Measurements from ENCODE around the gene SLC49A4.

SLC49A4 gene

GRCh38 chr3:122767540-122768372, 27.1 kb upstream of the SLC49A4 start:
- TF ChIP-seq CTCF (IDR thresholded peaks at IDR 0.05; ENCODE audit: insufficient read depth, low read length, poor library complexity, severe bottlenecking) (no peak), EZH2phosphoT487 (conservative IDR thresholded peaks at IDR 0.05; ENCODE audit: low read length) (no peak)
- H3K9me2 ChIP-seq (replicated peaks; ENCODE audit: insufficient read depth, low read length): no peaks in the 10 kb centered on the region
- no peak overlapping the region for H3K27ac ChIP-seq (ENCODE audit: low read depth, low read length)
- H3K4me3 ChIP-seq (ENCODE audit: insufficient read depth, low read length, poor library complexity, severe bottlenecking): no peak overlapping the region
- H4K20me1 ChIP-seq (ENCODE audit: low read depth, low read length): no peaks in the 10 kb centered on the region
- H3F3A ChIP-seq (ENCODE audit: insufficient read depth): no peaks in the 10 kb centered on the region
- no peak overlapping the region for H2AFZ ChIP-seq (ENCODE audit: low read depth, low read length, severe bottlenecking)
- H3K36me3 ChIP-seq (ENCODE audit: low read length): no peaks in the 10 kb centered on the region
- H3K27me3 ChIP-seq (ENCODE audit: low read length): no peaks in the 10 kb centered on the region
- H3K9ac ChIP-seq (ENCODE audit: low read length): no peak overlapping the region
- no peak overlapping the region for H3K4me2 ChIP-seq (ENCODE audit: low read depth, low read length, poor library complexity, severe bottlenecking)
- no peaks in the 10 kb centered on the region for H3K9me3 ChIP-seq (ENCODE audit: insufficient read depth, low read length)
- no peaks in the 10 kb centered on the region for H3K79me2 ChIP-seq (ENCODE audit: insufficient read depth, low read length)

- no peaks in the 10 kb centered on the region for H3K9me3 ChIP-seq (ENCODE audit: insufficient read depth, low read length)
- TF ChIP-seq EZH2phosphoT487 (conservative IDR thresholded peaks at IDR 0.05; ENCODE audit: low read length): no peak
- no peaks in the 10 kb centered on the region for H3K9me2 ChIP-seq (replicated peaks; ENCODE audit: insufficient read depth, low read length)
- no peaks in the 10 kb centered on the region for H3K36me3 ChIP-seq (ENCODE audit: low read length)
- H2AFZ ChIP-seq (ENCODE audit: low read depth, low read length, severe bottlenecking): no peak overlapping the region
- H4K20me1 ChIP-seq (ENCODE audit: low read depth, low read length): no peaks in the 10 kb centered on the region
- H3F3A ChIP-seq (ENCODE audit: insufficient read depth): no peaks in the 10 kb centered on the region
- H3K79me2 ChIP-seq (ENCODE audit: insufficient read depth, low read length): no peaks in the 10 kb centered on the region
- H3K4me2 ChIP-seq (ENCODE audit: low read depth, low read length, poor library complexity, severe bottlenecking): no peak overlapping the region
- no peaks in the 10 kb centered on the region for H3K27me3 ChIP-seq (ENCODE audit: low read length)
- no peak overlapping the region for H3K27ac ChIP-seq (ENCODE audit: low read depth, low read length)
- no peak overlapping the region for H3K9ac ChIP-seq (ENCODE audit: low read length)
- H3K4me3 ChIP-seq (ENCODE audit: insufficient read depth, low read length, poor library complexity, severe bottlenecking): no peak overlapping the region
Measured at GRCh38 chr3:122770521-122771202, 24.2 kb upstream of the SLC49A4 start.

GRCh38 chr3:122772827-122773226, 22.0 kb upstream of the SLC49A4 start:
- Histone ChIP-seq H3K4me2 (ENCODE audit: low read depth, low read length, poor library complexity, severe bottlenecking) (no peak overlapping the region), H3K4me3 (ENCODE audit: insufficient read depth, low read length, poor library complexity, severe bottlenecking) (no peak overlapping the region), H3K9me3 (ENCODE audit: insufficient read depth, low read length) (no peaks in the 10 kb centered on the region), H4K20me1 (ENCODE audit: low read depth, low read length) (no peaks in the 10 kb centered on the region), H3K9me2 (replicated peaks; ENCODE audit: insufficient read depth, low read length) (no peaks in the 10 kb centered on the region), H3K9ac (ENCODE audit: low read length) (no peak overlapping the region), H3K27me3 (ENCODE audit: low read length) (no peaks in the 10 kb centered on the region), H3K27ac (ENCODE audit: low read depth, low read length) (no peak overlapping the region), H3K36me3 (ENCODE audit: low read length) (no peaks in the 10 kb centered on the region), H3K79me2 (ENCODE audit: insufficient read depth, low read length) (no peaks in the 10 kb centered on the region), H2AFZ (ENCODE audit: low read depth, low read length, severe bottlenecking) (no peak overlapping the region), H3F3A (ENCODE audit: insufficient read depth) (no peaks in the 10 kb centered on the region)
- TF ChIP-seq CTCF (IDR thresholded peaks at IDR 0.05; ENCODE audit: insufficient read depth, low read length, poor library complexity, severe bottlenecking): no peak
- no peak for TF ChIP-seq EZH2phosphoT487 (conservative IDR thresholded peaks at IDR 0.05; ENCODE audit: low read length)

Measured in SU-DHL-6 (cell line).